Activated naive CD4-positive, alpha-beta T cell treated with anti-CD3 and anti-CD28 coated beads for 36 hours (primary cell): ENCODE measurements around the gene ARL17B. TPM values are rescaled to one million over a fixed set of nuclear protein-coding genes. Genes with fewer than 3 reads are reported as not detected.

Experiments
- total RNA-seq, 2 experiments: library from RNA; stranded (reverse); gene quantifications; one replicate each; pipeline ENCODE4 v1.2.3, GENCODE V29; 2021

The ARL17B gene
- total RNA-seq, 2 experiments from 2014 or later: 21.6 to 23.9 TPM

Other genes with a start within 250 kb of the ARL17B start
- 10 to 100 TPM; 64.3 to 64.5 TPM for gene KANSL1, start 168.3 kb downstream of the ARL17B start, total RNA-seq
- gene LRRC37A, start 66.6 kb downstream of the ARL17B start, total RNA-seq: 1 to 10 TPM; 2.4 to 3.5 TPM
- gene LRRC37A2, start 150.7 kb upstream of the ARL17B start, total RNA-seq: 10 to 100 TPM; 10.8 to 12.2 TPM
- 10 to 100 TPM; 17.0 to 17.6 TPM for gene ARL17A, start 217.9 kb upstream of the ARL17B start, total RNA-seq
- gene NSF, start 228.9 kb upstream of the ARL17B start, total RNA-seq: 10 to 100 TPM; 23.8 to 24.3 TPM